Bone marrow (tissue), 2 donors: ENCODE data around the gene CTXN1.
"Not testable (repeated sequence)": the region's sequence is repeated elsewhere in the genome, so short reads cannot be mapped to it uniquely, and the experiment has no call there.

Source experiments
- DNase-seq, 2 donors: peaks; one replicate each; lab custom pipeline; 2025; lab: John Stamatoyannopoulos, UW

CTXN1 gene

DNA sequence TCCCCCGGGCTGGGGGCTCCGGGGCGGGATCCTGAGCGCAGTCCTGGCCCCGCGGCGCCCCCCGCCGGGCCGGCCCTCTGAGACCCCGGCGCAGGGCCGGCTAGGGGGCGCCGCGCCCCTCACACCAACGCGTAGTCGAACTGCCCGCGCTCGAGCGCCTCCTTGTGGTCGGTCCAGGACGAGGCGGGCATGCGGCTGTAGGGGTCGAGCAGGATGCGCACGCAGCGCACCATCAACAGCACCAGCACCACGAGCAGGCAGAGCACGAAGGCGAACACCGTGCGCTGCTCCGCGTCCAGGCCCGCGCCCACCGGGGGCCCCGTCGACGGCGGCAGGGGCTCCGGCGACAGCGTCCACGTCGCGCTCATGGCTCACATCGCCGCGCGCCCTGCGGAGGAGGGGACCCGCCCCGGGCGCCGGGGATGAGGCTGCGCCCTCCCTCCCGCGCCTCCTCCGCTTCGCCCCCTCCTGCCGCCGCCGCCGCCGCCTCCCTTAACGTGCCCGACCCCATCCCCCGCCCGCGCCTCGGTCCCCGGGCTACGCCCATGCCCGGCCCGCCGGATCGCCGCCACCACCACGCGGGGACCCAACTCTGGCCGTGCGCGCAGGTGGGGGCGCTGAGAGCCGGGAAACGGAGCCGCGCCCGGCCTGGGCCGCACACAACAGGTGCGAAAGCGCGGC lies 624 bp downstream of the CTXN1 start:
- DNase-seq = peak; percentile 18 to 58

DNA sequence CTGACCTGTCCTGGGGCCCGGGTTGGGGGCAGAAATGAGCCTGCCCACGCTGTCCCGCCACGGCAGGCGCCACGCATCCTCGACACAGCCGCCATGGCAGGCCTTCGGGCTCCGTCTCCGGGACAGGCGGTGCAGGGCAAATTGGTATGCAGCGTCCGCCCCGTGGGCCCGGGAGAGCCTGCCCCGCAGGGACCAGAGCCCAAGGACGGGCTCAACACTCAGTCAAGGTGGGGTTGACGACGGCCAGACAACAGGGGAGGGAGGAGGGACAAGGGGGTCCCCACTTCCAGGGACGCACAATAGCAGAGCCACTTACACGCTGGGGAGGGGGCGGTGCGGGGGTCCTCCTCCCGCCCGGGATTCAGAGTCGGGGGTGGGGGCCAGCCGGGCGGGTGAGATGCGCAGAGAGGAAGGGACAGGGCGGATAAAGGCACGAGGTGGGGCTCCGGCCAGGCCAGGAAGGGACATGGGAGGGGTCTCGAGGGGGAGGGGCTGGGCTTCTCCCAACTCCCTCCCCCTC lies 1.2 kb downstream of the CTXN1 start:
- no peak for DNase-seq

DNA sequence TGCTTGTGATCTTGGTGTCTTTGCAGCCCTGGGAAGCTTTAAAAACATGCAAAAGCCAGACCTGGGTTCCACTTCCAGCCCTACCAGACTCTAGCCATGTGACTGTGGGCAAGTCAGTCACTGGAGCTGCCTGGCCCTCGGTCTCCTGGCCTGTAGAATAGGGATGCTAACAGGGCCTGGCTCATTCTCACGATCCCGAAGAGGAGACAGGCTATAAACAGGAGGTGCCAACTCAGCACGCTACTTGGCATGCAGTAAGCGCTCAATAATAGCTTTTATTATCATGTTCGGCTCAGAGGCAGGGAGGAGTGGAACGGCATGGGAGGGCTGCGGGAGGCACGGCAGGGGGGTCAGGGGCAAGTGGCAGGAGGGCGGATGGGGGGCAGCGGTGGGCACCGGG lies 1.7 kb downstream of the CTXN1 start:
- no peak for DNase-seq

DNA sequence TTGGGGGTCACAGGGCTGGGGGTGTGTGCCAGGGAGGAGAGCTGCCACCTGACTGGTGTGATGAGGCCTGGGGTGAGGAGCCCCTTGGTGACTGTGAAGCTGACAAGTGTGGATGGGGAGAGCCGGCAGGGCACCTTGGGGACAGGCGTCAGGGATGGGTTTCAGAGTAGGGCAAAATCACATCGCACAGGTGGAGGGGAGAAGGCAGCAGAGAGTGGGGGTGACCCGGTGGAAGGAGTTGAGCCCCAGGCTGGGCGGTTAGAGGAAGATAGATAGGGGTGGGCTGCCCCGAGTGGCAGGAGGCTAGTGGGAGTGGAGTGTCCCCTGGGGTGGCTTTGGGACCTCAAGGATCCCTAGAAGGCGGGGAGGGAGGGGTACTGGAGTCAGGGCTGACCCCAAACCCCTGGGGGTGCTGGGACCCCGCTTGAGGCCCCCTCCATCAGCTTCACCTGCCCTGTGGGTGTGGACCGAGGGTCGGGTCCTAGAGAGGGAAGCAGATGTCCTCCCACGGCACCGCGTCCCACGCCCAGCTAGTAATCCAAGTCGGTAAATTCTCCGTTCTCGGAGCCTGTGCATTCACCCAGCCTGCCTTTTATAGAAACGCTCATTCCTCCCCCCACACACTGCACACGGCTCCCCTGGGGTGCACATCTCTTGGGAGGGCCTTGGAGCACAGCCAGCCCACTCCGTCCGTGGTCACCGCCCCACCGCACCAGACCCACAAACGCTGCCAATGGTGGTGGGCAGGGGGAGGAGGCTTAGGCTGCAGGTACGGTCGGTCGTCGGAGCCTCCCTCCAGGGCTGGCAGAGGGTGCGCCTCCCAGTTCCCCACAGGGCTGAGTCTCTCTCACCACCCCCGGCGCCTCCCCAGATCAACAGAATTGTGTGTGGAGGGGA lies 2.4 kb downstream of the CTXN1 start:
- DNase-seq = no peak

DNA sequence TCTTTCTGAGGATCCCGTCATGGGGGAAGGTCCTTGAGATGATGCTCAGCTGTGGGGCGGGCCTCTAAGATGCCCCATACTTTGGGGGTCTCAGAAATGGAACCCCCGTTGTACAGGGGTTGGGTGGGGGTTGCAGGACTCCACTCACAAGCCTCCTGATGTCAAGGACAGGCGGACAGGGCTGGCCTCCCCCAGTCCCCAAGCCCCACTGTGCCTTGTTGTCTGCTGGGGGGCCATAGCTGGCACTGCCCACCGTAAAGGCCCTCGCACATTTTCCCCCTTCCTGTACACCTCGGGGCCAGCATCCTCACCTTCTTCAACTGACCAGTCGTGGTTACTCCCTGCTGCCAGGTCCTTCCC lies 3.1 kb downstream of the CTXN1 start:
- no peak for DNase-seq

DNA sequence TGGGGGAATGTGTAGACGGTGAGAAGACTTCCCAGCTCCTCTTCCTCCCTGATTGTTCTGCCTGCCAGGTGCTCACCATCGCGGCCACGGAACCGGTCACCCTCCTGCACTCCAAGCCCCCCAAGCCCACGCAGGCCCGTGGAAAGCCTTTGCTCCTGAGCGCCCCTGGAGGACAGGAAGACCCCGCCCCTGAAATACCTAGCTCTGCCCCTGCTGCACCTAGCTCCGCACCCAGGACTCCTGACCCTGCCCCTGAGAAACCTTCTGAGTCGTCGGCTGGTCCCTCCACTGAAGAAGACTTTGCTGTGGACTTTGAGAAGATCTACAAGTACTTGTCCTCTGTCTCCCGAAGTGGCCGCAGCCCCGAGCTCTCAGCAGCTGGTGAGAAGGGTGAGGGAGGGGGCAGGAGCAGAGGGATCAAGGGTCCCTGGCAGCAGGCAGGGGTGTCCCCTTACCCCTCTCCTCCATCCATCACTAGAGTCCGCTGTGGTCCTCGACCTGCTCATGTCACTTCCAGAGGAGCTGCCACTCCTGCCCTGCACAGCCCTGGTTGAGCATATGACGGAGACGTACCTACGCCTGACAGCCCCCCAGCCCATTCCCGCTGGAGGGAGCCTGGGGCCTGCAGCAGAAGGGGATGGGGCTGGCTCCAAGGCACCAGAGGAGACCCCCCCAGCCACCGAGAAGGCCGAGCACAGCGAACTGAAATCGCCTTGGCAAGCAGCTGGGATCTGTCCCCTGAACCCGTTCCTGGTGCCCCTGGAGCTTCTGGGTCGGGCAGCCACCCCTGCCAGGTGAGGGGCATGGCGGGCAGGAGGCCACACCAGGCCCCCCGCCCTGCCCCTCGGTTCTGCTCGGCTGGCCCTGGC lies 3.7 kb downstream of the CTXN1 start:
- no peak for DNase-seq

DNA sequence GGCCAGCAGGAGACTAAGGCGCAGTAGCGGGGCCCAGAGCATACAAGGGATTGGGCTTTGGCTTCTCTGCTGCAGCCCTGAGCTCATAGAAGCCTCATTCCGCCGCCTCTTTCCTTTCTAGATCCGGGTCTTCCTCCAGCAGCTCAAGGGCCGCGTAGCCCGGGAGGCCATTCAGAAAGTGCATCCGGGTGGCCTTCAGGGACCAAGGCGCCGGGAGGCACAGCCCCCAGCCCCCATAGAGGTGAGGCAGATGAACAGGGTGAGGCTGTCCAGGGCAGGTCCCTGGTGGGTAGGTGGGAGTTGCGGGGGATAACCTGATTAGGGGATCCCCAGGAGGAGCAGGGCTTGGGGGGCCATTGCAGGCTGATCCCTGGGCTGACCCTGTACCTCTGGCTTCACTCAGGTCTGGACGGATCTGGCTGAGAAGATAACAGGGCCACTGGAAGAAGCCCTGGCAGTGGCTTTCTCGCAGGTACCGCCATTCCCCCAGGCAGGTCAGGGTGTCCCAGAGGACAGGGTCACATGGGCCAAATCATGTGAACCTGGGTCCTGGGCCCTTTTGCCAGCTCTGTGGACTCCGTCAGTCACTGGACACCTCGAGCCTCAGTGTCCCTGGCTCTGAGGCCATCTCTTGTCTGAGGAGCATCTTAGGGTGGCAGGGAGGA lies 4.5 kb downstream of the CTXN1 start:
- DNase-seq = no peak

DNA sequence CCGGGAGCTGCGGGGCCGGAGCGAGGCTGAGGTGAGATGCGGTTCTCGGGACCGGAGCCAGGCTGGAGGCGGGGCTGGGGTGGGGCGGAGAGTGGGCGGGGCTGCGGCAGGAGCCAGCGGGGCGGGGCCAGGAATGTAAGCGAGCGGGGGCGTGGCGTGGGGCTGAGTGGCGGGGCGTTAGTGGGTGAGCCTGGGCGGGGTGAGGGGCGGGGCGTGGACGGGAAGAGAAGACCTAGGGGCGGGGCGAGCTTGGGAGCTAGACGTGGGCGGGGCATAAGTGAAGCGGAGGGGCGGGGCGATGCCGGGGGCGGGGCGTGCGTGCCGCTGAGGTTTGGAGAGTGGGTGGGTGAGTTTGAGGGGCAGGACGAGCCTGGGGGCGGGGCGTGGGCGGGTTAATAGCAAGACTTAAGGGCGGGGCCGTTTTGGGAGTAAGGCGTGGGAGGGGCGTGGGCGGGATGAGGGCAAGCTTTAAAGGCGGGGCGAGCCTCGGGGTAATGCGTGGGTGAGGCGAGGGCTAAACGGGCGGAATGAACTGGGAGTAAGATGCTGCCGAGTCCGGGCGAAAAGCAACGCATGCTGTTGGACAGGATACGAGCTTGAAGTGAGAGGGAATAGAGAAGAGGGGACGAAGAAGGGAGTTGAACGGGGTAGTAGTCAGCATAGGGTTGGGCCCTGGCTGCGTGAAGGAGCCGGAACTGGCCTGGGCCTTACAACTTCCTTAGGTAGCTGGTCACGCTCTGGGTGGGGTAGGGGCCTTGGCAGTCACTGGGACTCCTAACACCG lies 5.2 kb downstream of the CTXN1 start:
- peak; percentile 98 to 100 for DNase-seq

DNA sequence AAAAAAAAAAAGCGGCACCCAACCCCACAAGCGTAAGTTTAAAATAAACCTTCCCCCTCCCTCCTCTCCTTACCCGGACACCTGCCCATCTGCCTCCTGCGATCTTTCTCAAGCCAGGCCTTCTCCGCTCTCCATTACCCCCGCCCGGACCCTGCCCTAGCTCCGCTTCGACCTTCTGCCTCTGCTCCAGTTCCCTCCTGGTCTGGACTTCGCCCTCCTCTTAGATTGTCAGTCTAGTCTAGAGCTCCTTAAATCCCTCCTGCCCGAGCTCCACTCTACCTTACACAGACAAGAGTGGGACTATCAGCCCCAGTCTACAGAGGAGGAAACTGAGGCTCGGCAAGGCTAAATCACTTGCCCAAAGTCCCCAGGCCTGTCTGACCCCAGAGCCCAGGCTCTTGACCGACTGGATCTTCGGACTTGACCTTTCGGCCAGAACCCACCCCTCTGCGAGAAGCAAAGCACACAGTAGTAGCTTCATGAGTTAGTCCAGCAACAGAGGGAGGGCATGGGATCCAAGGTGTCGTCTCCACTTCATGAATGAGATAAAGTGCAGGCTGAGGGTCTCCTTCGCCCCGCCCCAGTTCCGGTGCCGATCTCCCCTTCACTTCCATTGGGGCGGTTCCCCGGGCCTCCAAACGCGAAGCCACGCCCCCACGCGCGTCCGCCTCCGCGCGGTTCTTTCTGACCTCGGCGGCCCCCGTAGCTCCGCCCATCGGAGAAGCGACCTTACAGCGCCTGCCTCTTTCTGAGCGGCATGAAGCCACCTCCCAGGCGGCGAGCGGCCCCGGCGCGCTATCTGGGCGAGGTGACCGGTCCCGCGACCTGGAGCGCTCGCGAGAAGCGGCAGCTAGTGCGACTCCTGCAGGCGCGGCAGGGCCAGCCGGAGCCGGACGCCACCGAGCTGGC lies 6.1 kb downstream of the CTXN1 start, which contains the start of gene SNAPC2:
SNAPC2 (plus strand) TSS at position 729 of the 909 bp plus-strand sequence; CDS start at position 758, 29 bp downstream.
- peak; percentile 83 to 100 for DNase-seq

DNA sequence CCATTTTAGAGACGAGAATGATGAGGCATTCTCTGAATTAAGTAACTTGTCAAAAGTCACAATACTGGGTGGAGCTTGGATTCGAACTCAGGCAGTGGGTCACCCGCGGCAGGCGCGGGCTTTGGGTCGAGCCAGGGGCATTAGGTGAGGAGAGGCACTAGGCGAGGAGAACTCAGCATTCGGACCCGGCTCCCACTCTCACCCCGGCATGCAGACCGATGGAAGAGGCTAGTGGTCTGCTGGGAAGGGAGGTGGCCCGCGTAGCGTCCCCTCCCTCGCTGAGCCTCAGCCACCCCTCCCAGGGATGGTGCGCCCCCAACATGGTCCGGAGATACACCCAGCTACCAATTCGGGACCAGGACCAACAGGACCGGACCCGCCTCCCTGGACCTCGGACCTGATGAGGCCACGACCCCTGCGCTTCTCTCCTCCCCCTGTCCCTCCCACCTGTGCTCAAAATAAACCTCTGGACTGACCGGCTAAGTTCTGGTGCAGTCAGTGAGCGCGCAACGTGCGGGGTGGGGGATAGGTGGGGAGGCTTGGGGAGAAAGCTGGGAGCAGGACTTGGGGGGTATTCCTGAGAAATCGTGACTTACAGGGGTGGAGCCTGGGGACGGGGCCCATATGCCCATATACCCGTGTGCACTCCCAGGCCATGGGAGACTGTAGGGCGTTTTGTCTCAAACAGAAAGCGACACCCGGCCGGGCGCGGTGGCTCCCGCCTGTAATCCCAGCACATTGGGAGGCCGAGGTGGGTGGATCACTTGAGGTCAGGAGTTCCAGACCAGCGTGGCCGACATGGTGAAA lies 7.1 kb downstream of the CTXN1 start:
- no peak for DNase-seq

DNA sequence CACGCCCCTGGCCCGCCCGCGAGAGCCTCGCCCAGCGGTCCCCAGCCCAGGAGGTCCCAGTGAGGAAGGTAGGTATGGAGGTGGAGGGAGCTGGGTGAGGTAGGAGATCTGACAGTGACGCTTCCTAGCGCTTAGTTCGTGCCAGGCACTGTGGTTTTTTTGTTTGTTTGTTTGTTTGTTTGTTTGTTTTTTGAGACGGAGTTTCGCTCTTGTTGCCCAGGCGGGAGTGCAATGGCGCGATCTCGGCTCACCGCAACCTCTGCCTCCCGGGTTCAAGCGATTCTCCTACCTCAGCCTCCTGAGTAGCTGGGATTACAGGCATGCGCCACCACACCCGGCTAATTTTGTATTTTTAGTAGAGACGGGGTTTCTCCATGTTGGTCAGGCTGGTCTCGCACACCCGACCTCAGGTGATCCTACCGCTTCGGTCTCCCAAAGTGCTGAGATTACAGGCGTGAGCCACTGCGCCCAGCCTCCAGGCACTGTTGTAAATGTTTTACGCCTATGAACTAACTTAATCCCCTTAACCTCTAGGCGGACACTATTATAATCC lies 7.8 kb downstream of the CTXN1 start:
- not testable (repeated sequence) for DNase-seq

DNA sequence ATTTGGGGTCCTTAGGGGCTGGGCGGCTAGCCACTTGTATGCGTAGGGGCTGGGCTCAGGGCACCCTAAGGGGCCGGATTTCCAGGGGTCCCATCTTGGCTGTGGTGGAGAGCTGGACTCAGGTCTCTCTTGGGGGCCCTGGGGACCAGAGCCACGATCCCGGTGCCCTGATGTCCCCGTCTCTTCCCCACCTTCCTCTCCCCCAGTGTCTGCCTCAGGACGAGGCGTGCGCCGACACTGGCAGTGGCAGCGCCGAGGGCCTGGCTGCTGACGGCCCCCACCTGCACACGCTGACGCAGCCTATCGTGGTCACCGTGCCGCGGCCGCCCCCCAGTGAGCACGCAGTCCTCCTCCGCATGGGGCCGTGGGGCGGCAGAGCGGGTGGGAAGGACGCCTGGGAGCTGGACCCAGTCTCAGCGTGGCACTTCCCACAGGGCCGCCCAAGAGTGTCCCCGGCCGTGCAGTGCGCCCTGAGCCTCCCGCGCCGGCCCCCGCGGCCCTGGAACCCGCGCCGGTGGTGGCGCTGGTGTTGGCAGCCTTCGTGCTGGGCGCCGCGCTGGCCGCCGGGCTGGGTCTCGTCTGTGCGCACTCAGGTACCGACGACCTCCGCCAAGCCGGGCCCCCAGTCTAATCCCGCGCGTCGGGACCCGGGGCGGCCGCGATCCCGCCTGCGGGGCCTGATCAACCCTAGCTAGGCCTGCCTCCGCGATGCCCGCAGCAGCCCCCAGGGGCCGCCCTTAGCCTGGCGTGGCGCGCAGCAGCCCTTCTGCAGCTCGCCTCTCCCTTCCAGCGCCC lies 8.5 kb downstream of the CTXN1 start:
- DNase-seq = peak in 1 of 2 donors; percentile 22

DNA sequence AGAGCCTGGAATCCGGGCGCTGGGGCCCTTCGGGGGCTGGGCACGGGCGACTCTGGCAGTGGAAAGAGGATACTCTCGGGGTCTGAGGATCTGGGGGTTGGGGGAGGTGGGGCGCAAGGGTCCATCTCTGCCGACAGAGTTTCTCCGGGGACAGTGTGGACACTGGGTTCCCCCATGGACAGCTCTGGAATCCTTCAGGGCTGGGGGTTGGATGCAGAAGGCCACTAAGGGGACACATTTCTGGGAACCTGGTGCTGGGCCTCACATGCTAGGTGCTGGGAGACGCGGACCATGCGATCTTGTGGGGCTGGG lies 9.0 kb downstream of the CTXN1 start:
- DNase-seq = peak in 1 of 2 donors; percentile 41

DNA sequence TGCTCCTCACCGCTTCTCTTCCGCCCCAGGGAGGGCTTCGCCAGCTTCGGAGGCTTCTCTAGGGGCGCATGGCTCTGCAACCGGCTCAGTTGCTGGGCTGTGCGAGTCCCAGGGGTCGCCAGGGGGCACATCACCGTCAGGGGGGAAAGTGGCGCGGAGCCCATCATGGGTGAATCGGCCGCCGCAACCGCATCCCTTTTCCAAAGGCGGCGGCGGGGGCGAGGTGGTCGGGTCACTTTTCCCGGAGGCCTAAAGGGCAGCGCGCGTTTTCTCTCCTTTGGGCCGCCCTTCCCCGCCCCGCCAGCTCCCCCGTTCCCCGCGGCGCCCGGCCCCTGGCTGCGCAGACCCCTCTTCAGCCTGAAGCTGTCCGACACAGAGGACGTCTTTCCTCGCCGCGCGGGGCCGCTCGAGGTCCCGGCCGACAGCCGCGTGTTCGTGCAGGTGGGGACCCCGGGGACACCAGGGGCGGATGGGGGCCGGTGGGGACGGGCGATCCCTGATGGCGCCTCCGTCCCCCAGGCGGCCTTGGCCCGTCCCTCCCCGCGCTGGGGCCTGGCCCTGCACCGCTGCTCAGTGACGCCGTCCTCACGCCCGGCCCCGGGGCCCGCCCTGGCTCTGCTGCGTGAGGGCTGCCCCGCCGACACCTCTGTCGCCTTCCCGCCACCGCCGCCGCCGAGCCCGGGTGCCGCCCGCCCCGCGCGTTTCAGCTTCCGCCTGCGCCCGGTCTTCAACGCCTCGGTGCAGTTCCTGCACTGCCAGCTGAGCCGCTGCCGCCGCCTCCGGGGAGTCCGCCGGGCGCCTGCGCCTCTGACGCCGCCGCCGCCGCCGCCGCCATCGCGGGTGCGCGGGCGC lies 9.6 kb downstream of the CTXN1 start:
- peak in 1 of 2 donors; percentile 41 for DNase-seq

DNA sequence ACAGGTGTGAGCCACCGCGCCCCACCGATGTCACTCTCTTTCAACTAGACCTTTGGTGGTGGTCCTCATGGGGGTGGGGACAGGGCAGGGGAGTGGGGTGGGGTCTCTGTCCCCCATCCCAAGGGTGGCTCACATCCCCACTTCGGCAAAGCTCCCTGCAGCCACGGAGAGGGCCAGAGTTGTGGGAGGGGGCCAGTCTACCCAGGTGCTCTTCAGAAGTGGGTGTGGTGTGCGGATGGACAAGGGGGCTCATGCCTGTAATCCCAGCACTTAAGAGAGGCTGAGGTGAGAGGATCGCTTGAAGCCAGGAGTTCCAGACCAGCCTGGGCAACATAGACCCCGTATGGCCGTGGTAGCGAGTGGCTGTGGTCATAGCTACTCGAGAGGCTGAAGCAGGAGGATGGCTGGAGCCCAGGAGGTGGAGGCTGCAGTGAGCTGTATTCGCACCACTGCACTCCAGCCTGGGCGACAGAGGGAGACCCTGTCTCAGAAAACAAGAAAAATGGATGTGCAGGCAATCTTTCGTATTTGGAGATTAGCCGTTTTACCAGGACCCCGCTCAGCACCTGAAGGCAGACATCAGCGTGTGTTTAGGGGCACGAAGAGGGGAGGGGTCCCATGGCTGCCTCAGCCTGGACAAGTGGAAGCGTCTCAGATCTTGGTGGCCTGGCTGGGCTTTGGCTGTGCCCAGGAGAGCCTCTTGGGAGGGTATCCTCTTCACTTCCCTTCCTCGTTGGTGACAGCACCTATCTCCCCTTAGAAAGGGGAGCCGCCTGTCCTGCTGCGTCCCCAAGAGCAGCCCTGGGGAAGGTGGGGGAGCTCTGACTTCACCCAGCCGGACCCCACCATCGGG lies 10.5 kb downstream of the CTXN1 start:
- no peak for DNase-seq

DNA sequence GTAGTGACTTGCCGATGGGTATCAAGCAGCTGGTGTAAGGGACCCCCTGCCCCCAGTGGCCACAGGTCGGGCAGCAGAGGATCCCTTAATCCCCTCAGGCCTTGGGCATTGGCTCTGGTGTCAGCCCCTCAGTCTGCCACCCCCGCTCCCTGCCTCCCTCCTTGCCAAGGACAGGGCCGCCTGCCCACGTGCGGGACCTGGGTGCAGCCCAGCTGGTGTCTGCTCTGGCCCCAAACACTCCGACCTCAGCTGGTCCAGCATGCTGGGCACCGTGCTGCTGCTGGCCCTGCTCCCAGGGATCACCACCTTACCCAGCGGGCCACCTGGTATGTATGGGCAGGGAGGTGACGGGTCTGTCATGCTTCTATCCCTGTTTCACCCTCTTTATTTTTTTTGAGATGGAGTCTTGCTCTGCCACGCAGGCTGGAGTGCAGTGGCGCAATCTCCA lies 11.3 kb downstream of the CTXN1 start, which contains the start of gene TGFBR3L:
TGFBR3L (plus strand) TSS at position 233 of the 448 bp plus-strand sequence.
- no peak for DNase-seq
